H9 (cell line): ENCODE data around the gene VCX2. TPM values are rescaled to one million over a fixed set of nuclear protein-coding genes. Genes with fewer than 3 reads are reported as not detected.

Source experiments
- DNase-seq: peaks from one replicate; pipeline ENCODE4 v3.0.0-alpha.2; 2017
- H2AFZ ChIP-seq: one replicate; pipeline ENCODE4 v1.6.1; 2013; ENCODE audit warnings: mild to moderate bottlenecking, low read length, control low read depth, moderate library complexity
- H2AK5ac ChIP-seq: 2 replicates; pipeline ENCODE4 v1.6.1; 2013; ENCODE audit warnings: low read length, control low read depth, mixed read lengths; ENCODE audit not compliant: insufficient read length
- H2BK120ac ChIP-seq: one replicate; pipeline ENCODE4 v1.6.1; 2013; ENCODE audit warnings: low read depth, mild to moderate bottlenecking, low read length, control low read depth, inconsistent platforms; ENCODE audit not compliant: poor library complexity, severe bottlenecking
- H2BK12ac ChIP-seq: 2 replicates; pipeline ENCODE4 v1.6.1; 2013; ENCODE audit warnings: low read length, control low read depth, mixed read lengths, low read depth; ENCODE audit not compliant: insufficient read length
- H2BK15ac ChIP-seq: 2 replicates; pipeline ENCODE4 v1.6.1; 2013; ENCODE audit warnings: low read depth, low read length, control low read depth
- H2BK20ac ChIP-seq: one replicate; pipeline ENCODE4 v1.6.1; 2013; ENCODE audit warnings: low read depth, mild to moderate bottlenecking, low read length, control low read depth, inconsistent platforms; ENCODE audit not compliant: poor library complexity, severe bottlenecking
- H2BK5ac ChIP-seq: 2 replicates; pipeline ENCODE4 v1.6.1; 2013; ENCODE audit warnings: low read length, control low read depth, mixed read lengths; ENCODE audit not compliant: insufficient read length
- H3K14ac ChIP-seq: 2 replicates; pipeline ENCODE4 v1.6.1; 2013; ENCODE audit warnings: low read length, control low read depth; ENCODE audit not compliant: insufficient read depth
- H3K18ac ChIP-seq: 2 replicates; pipeline ENCODE4 v1.6.1; 2013; ENCODE audit warnings: low read depth, mild to moderate bottlenecking, mixed read lengths, low read length, control low read depth; ENCODE audit not compliant: insufficient read length
- H3K23ac ChIP-seq: 2 replicates; pipeline ENCODE4 v1.6.1; 2013; ENCODE audit warnings: low read length, control low read depth, mixed read lengths, low read depth; ENCODE audit not compliant: insufficient read length
- H3K23me2 ChIP-seq: 2 replicates; pipeline ENCODE4 v1.6.1; 2013; ENCODE audit warnings: low read depth, mild to moderate bottlenecking, mixed read lengths, low read length, control low read depth; ENCODE audit not compliant: insufficient read length, poor library complexity, severe bottlenecking
- H3K27ac ChIP-seq: 2 replicates; pipeline ENCODE4 v1.5.1; 2013; ENCODE audit warnings: low read length, control low read depth, mixed read lengths, low read depth; ENCODE audit not compliant: insufficient read length
- H3K27me3 ChIP-seq: 2 replicates; pipeline ENCODE4 v1.6.1; 2013; ENCODE audit warnings: low read length, control low read depth, inconsistent platforms; ENCODE audit not compliant: insufficient read depth
- H3K4ac ChIP-seq: 2 replicates; pipeline ENCODE4 v1.6.1; 2013; ENCODE audit warnings: low read depth, mild to moderate bottlenecking, control low read depth, inconsistent platforms, low read length, moderate library complexity
- H3K4me1 ChIP-seq: 2 replicates; pipeline ENCODE4 v1.6.1; 2013; ENCODE audit warnings: low read length, control low read depth, inconsistent platforms; ENCODE audit not compliant: insufficient read depth
- H3K4me2 ChIP-seq: 2 replicates; pipeline ENCODE4 v1.6.1; 2013; ENCODE audit warnings: low read length, control low read depth, mixed read lengths; ENCODE audit not compliant: insufficient read length, insufficient read depth
- H3K56ac ChIP-seq: 2 replicates; pipeline ENCODE4 v1.6.1; 2013; ENCODE audit warnings: low read depth, mild to moderate bottlenecking, mixed read lengths, low read length, control low read depth; ENCODE audit not compliant: insufficient read length
- H3K79me1 ChIP-seq: 2 replicates; pipeline ENCODE4 v1.6.1; 2013; ENCODE audit warnings: low read depth, mild to moderate bottlenecking, moderate library complexity, low read length, control low read depth, inconsistent platforms; ENCODE audit not compliant: insufficient read depth, poor library complexity, severe bottlenecking
- H3K79me2 ChIP-seq: 2 replicates; pipeline ENCODE4 v1.6.1; 2013; ENCODE audit warnings: low read length, control low read depth, inconsistent platforms; ENCODE audit not compliant: insufficient read depth
- H3K9ac ChIP-seq: 2 replicates; pipeline ENCODE4 v1.6.1; 2013; ENCODE audit warnings: low read length, control low read depth, mixed read lengths; ENCODE audit not compliant: insufficient read length; ENCODE audit errors: extremely low read depth
- H3K9me3 ChIP-seq: one replicate; pipeline ENCODE4 v1.6.1; 2013; ENCODE audit warnings: low read depth, low read length, inconsistent platforms; ENCODE audit not compliant: control insufficient read depth
- H3T11ph ChIP-seq: one replicate; pipeline ENCODE4 v1.6.1; 2013; ENCODE audit warnings: mild to moderate bottlenecking, low read length, control low read depth, inconsistent platforms
- H4K20me1 ChIP-seq: one replicate; pipeline ENCODE4 v1.6.1; 2013; ENCODE audit not compliant: control insufficient read depth, insufficient read length, insufficient read depth
- H4K5ac ChIP-seq: 2 replicates; pipeline ENCODE4 v1.6.1; 2013; ENCODE audit warnings: low read depth, mild to moderate bottlenecking, mixed read lengths, low read length, control low read depth; ENCODE audit not compliant: insufficient read length
- H4K8ac ChIP-seq: replicated peaks from 2 replicates; pipeline ENCODE4 v1.6.1; 2013; ENCODE audit warnings: low read length, control low read depth, mixed read lengths, low read depth; ENCODE audit not compliant: insufficient read length
- H4K91ac ChIP-seq: 2 replicates; pipeline ENCODE4 v1.6.1; 2013; ENCODE audit warnings: low read depth, mild to moderate bottlenecking, moderate library complexity, mixed read lengths, low read length, control low read depth; ENCODE audit not compliant: insufficient read length
- H3K27ac Mint-ChIP-seq, 3 experiments: 2 replicates in 2 of 3; 3 replicates in 1 of 3; pipeline ENCODE4 v1.8.0; 2020 to 2021; ENCODE audit warnings: mixed read lengths in 3 of 3, mild to moderate bottlenecking in 1 of 3, moderate library complexity in 1 of 3
- H3K27me3 Mint-ChIP-seq: 2 replicates; pipeline ENCODE4 v1.8.0; 2021; ENCODE audit warnings: low read depth, mild to moderate bottlenecking, moderate library complexity, mixed read lengths
- H3K36me3 Mint-ChIP-seq, 3 experiments: 2 replicates in 2 of 3; 3 replicates in 1 of 3; pipeline ENCODE4 v1.8.0; 2020 to 2021; ENCODE audit warnings: low read depth in 3 of 3, mixed read lengths in 3 of 3; ENCODE audit not compliant: insufficient read depth in 1 of 3
- H3K4me1 Mint-ChIP-seq, 2 experiments: 2 replicates each; pipeline ENCODE4 v1.8.0; 2020; ENCODE audit warnings: mixed read lengths in 2 of 2
- H3K4me3 Mint-ChIP-seq, 2 experiments: 2 replicates in 1 of 2; 3 replicates in 1 of 2; pipeline ENCODE4 v1.8.0; 2020 to 2021; ENCODE audit warnings: mild to moderate bottlenecking in 2 of 2, mixed read lengths in 2 of 2, moderate library complexity in 1 of 2
- H3K9me3 Mint-ChIP-seq, 2 experiments: 2 replicates in 1 of 2; 3 replicates in 1 of 2; pipeline ENCODE4 v1.8.0; 2020; ENCODE audit warnings: mild to moderate bottlenecking in 2 of 2, mixed read lengths in 2 of 2, moderate library complexity in 1 of 2
- CTCF ChIP-seq: fragments of 200-600 bp; sonication (generic); conservative IDR thresholded peaks from 3 replicates; pipeline ENCODE4 v1.8.0; 2021; ENCODE audit warnings: antibody characterized with exemption, mild to moderate bottlenecking
- WGBS: extraction: QIAGEN DNeasy Blood & Tissue Kit; methylation state at CpG from one replicate; pipeline ENCODE4 v1.1.7; 2013; ENCODE audit warnings: missing lambda C conversion rate, low lambda C conversion rate, mixed read lengths; ENCODE audit not compliant: insufficient read length; ENCODE audit errors: extremely low coverage; 5-methylcytosine and 5-hydroxymethylcytosine counted together
- total RNA-seq: library from RNA; stranded (reverse); gene quantifications from 2 replicates; pipeline ENCODE4 v1.2.1, GENCODE V29; 2021

The VCX2 gene
- total RNA-seq, 1 experiment from 2014 or later: not detected

- H3K27ac Mint-ChIP-seq: no peak overlapping the region
- Histone ChIP-seq H3K4me1 (no peaks in the 10 kb centered on the region), H2BK20ac (no peak overlapping the region), H2BK120ac (no peak overlapping the region), H4K5ac (no peak overlapping the region), H3K14ac (no peak overlapping the region), H3T11ph (no peak overlapping the region), H3K79me2 (no peaks in the 10 kb centered on the region), H4K20me1 (no peaks in the 10 kb centered on the region), H4K8ac (no peak overlapping the region), H3K9ac (no peak overlapping the region), H2BK12ac (no peak overlapping the region), H2AFZ (no peak overlapping the region), H3K23me2 (no peaks in the 10 kb centered on the region), H2AK5ac (no peak overlapping the region), H3K56ac (no peak overlapping the region), H3K4ac (no peak overlapping the region), H3K23ac (no peak overlapping the region), H3K18ac (no peak overlapping the region), H3K9me3 (no peaks in the 10 kb centered on the region), H2BK15ac (no peak overlapping the region), H3K27me3 (no peaks in the 10 kb centered on the region), H4K91ac (no peak overlapping the region), H3K79me1 (no peaks in the 10 kb centered on the region), H3K4me2 (no peak overlapping the region), H2BK5ac (no peak overlapping the region), H3K27ac (no peak overlapping the region)
- no peak for TF ChIP-seq CTCF
- no peaks in the 10 kb centered on the region for H3K27me3 Mint-ChIP-seq
- peaks cover 0 to 2% (median 0%) of the 10 kb centered on the region in 3 experiments; a peak in 1 of 7 replicates for H3K36me3 Mint-ChIP-seq
- WGBS: no CpG with 5 or more reads among the region's 3 CpGs
- DNase-seq: no peak
- no peak overlapping the region for H3K4me3 Mint-ChIP-seq
- H3K4me1 Mint-ChIP-seq: no peaks in the 10 kb centered on the region
- H3K9me3 Mint-ChIP-seq: peaks cover 0 to 5% of the 10 kb centered on the region in 2 experiments; a peak in 1 of 5 replicates
Observed at GRCh38 chrX:8126648-8127047, 44.4 kb downstream of the VCX2 start.
